ENCODE measurements around the gene PDE4D.
"Not testable (repeated sequence)": the region's sequence is repeated elsewhere in the genome, so short reads cannot be mapped to it uniquely, and the experiment has no call there.

PDE4D gene

GRCh38 chr5:59393585-59394420 is 499.7 kb downstream of the PDE4D start:
- DNase-seq: no peak

GRCh38 chr5:59391576-59391975 is 501.9 kb downstream of the PDE4D start:
- no peak for DNase-seq

- no peak for DNase-seq
Observed at GRCh38 chr5:59390989-59391388, 502.5 kb downstream of the PDE4D start.

GRCh38 chr5:59390074-59390659 is 503.4 kb downstream of the PDE4D start:
- DNase-seq: no peak

GRCh38 chr5:59387127-59387526 is 506.4 kb downstream of the PDE4D start:
- DNase-seq: no peak

GRCh38 chr5:59385700-59386099 is 507.8 kb downstream of the PDE4D start:
- no peak for DNase-seq

GRCh38 chr5:59380350-59380951 is 513.1 kb downstream of the PDE4D start:
- no peak for DNase-seq

- DNase-seq: not testable (repeated sequence)
Observed at GRCh38 chr5:59374036-59374435, 519.5 kb downstream of the PDE4D start.

GRCh38 chr5:59371525-59372127 is 521.9 kb downstream of the PDE4D start:
- DNase-seq: no peak

- no peak for DNase-seq
Observed at GRCh38 chr5:59368951-59369350, 524.6 kb downstream of the PDE4D start.

GRCh38 chr5:59367791-59368394 is 525.6 kb downstream of the PDE4D start:
- no peak for DNase-seq

- no peak for DNase-seq
Observed at GRCh38 chr5:59366784-59367183, 526.7 kb downstream of the PDE4D start.

GRCh38 chr5:59362438-59362837 is 531.1 kb downstream of the PDE4D start:
- no peak for DNase-seq

GRCh38 chr5:59361454-59361853 is 532.1 kb downstream of the PDE4D start:
- DNase-seq: no peak

- DNase-seq: no peak
Observed at GRCh38 chr5:59360130-59360555, 533.4 kb downstream of the PDE4D start.

- no peak for DNase-seq
Observed at GRCh38 chr5:59358005-59358861, 535.3 kb downstream of the PDE4D start.

GRCh38 chr5:59357381-59357977 is 536.0 kb downstream of the PDE4D start:
- DNase-seq: no peak

- no peak for DNase-seq
Observed at GRCh38 chr5:59356813-59357380, 536.6 kb downstream of the PDE4D start.

GRCh38 chr5:59354811-59355210 is 538.7 kb downstream of the PDE4D start:
- no peak for DNase-seq

GRCh38 chr5:59354274-59354673 is 539.3 kb downstream of the PDE4D start:
- DNase-seq: no peak

GRCh38 chr5:59351076-59351794 is 542.3 kb downstream of the PDE4D start:
- DNase-seq: no peak

Measured in 8988T (cell line).